K562 (cell line): ENCODE data around the gene NTN1.

Source experiments
- ARID2 ChIP-seq: fragments of 450-650 bp; IDR thresholded peaks from 2 replicates; pipeline ENCODE4 v1.6.1; 2017; ENCODE audit warnings: antibody characterized with exemption, mild to moderate bottlenecking
- BHLHE40 ChIP-seq: IDR thresholded peaks from 2 replicates; pipeline ENCODE4 v1.6.1; 2011; ENCODE audit warnings: low read length, improper control_type of control experiment
- CHD1 ChIP-seq: fragments of 200-600 bp; sonication (generic); IDR thresholded peaks from one replicate; pipeline ENCODE4 v1.6.1; 2012; ENCODE audit warnings: mild to moderate bottlenecking, moderate library complexity, low read length, inconsistent platforms
- CHD2 ChIP-seq: IDR thresholded peaks from 2 replicates; pipeline ENCODE4 v1.6.1; 2011; ENCODE audit warnings: low read depth, low read length
- CTCF ChIP-seq, 3 experiments: IDR thresholded peaks in 2 of 3; conservative IDR thresholded peaks in 1 of 3; 2 replicates each; pipeline ENCODE4 v1.5.1; 2011 to 2012; ENCODE audit warnings: low read length in 3 of 3, mild to moderate bottlenecking in 3 of 3, control low read depth in 2 of 3, improper control_type of control experiment in 1 of 3, inconsistent platforms in 1 of 3, low read depth in 1 of 3, mixed read lengths in 1 of 3, moderate library complexity in 1 of 3; ENCODE audit not compliant: insufficient read depth in 2 of 3
- EGR1 ChIP-seq: fragments of 450-650 bp; conservative IDR thresholded peaks from 2 replicates; pipeline ENCODE4 v1.6.1; 2017; ENCODE audit warnings: mild to moderate bottlenecking
- ERF ChIP-seq: fragments of 450-650 bp; formaldehyde crosslinking; IDR thresholded peaks from 2 replicates; pipeline ENCODE4 v1.4.0; 2020; ENCODE audit warnings: mild to moderate bottlenecking, mixed read lengths
- FOXJ3 ChIP-seq: sonication (generic); formaldehyde crosslinking; IDR thresholded peaks from 2 replicates; pipeline ENCODE4 v1.4.0; 2020; ENCODE audit warnings: mild to moderate bottlenecking, missing genetic modification reagents
- FOXK1 ChIP-seq: sonication (generic); formaldehyde crosslinking; IDR thresholded peaks from 2 replicates; pipeline ENCODE4 v1.8.0; 2022; ENCODE audit warnings: missing genetic modification reagents, mild to moderate bottlenecking, borderline replicate concordance
- GABPA ChIP-seq: fragments of 200-800 bp; sonication (Bioruptor generic); conservative IDR thresholded peaks from 2 replicates; pipeline ENCODE4 v1.6.1; 2016; ENCODE audit warnings: low read depth, missing genetic modification characterization, missing compliant biosample characterization
- POLR2A ChIP-seq: fragments of 450-650 bp; conservative IDR thresholded peaks from 2 replicates; pipeline ENCODE4 v1.6.1; 2016
- STAT5A ChIP-seq: IDR thresholded peaks from 2 replicates; pipeline ENCODE4 v1.6.1; 2012; ENCODE audit warnings: low read length, inconsistent platforms, borderline replicate concordance
- XRCC4 ChIP-seq: IDR thresholded peaks from one replicate; pipeline ENCODE4 v1.6.1; 2011; ENCODE audit not compliant: insufficient read depth, insufficient read length; ENCODE audit errors: extremely low read depth
- ZNF668 ChIP-seq: fragments of 250-450 bp; sonication (Bioruptor Pico); IDR thresholded peaks from 2 replicates; pipeline ENCODE4 v1.8.0; 2022; ENCODE audit warnings: mild to moderate bottlenecking, inconsistent platforms

GRCh38 chr17:9098242-9098825, 77.0 kb downstream of the NTN1 start:
- TF ChIP-seq ARID2, result no peak
- no peak for TF ChIP-seq CHD1
- no peak for TF ChIP-seq ZNF668 (CRISPR knock-in tag)
- TF ChIP-seq CTCF (IDR thresholded peaks at IDR 0.05 in 2 of 3, conservative IDR thresholded peaks at IDR 0.05 in 1 of 3; ENCODE audit: insufficient read depth in 2 of 3, low read depth in 1 of 3, low read length in 3 of 3), result no peak
- no peak for TF ChIP-seq STAT5A
- TF ChIP-seq FOXK1 (CRISPR knock-in tag), result no peak
- TF ChIP-seq CHD2, result no peak
- no peak for TF ChIP-seq EGR1
- TF ChIP-seq XRCC4, result no peak
- no peak for TF ChIP-seq POLR2A
- no peak for TF ChIP-seq ERF (CRISPR knock-in tag)
- TF ChIP-seq BHLHE40, result no peak
- TF ChIP-seq FOXJ3, result no peak
- no peak for TF ChIP-seq GABPA (tag)
